H1 (cell line): Measurements from ENCODE around the gene SPOUT1. TPM values are rescaled to one million over a fixed set of nuclear protein-coding genes. Genes with fewer than 3 reads are reported as not detected.

ENCODE experiments used
- ASH2L ChIP-seq: fragments of 200-600, 300-600 bp; sonication (generic); IDR thresholded peaks from one replicate; pipeline ENCODE4 v1.7.1; 2017; ENCODE audit warnings: low read length
- CEBPB ChIP-seq: IDR thresholded peaks from 2 replicates; pipeline ENCODE4 v1.6.1; 2012; ENCODE audit warnings: low read depth, low read length
- CHD2 ChIP-seq: IDR thresholded peaks from 2 replicates; pipeline ENCODE4 v1.6.1; 2012; ENCODE audit warnings: low read length, improper control_type of control experiment
- CREB1 ChIP-seq: IDR thresholded peaks from 2 replicates; pipeline ENCODE4 v1.6.1; 2012; ENCODE audit warnings: inconsistent platforms
- CTCF ChIP-seq, 3 experiments: IDR thresholded peaks; 1 replicate in 2 of 3; 2 replicates in 1 of 3; pipeline versions ENCODE4 v1.5.1 to v1.6.1; 2011; ENCODE audit warnings: low read length in 3 of 3, mild to moderate bottlenecking in 3 of 3, inconsistent platforms in 2 of 3, low read depth in 1 of 3, moderate library complexity in 1 of 3; ENCODE audit not compliant: insufficient read depth in 1 of 3; ENCODE audit errors: control extremely low read depth in 1 of 3
- E2F6 ChIP-seq: IDR thresholded peaks from 2 replicates; pipeline ENCODE4 v1.6.1; 2012; ENCODE audit warnings: inconsistent platforms
- EP300 ChIP-seq, 2 experiments: IDR thresholded peaks; 1 replicate in 1 of 2; 2 replicates in 1 of 2; pipeline ENCODE4 v1.6.1; 2011 to 2012; ENCODE audit warnings: low read depth in 2 of 2, low read length in 2 of 2, mild to moderate bottlenecking in 2 of 2, borderline replicate concordance in 1 of 2, inconsistent platforms in 1 of 2, moderate library complexity in 1 of 2
- FOSL1 ChIP-seq: IDR thresholded peaks from 2 replicates; pipeline ENCODE4 v1.6.1; 2011; ENCODE audit warnings: mild to moderate bottlenecking, low read depth, low read length, moderate library complexity; ENCODE audit not compliant: insufficient read depth
- GABPA ChIP-seq: IDR thresholded peaks from 2 replicates; pipeline ENCODE4 v1.6.1; 2011; ENCODE audit warnings: mild to moderate bottlenecking, low read length, moderate library complexity, borderline replicate concordance; ENCODE audit not compliant: insufficient read depth
- GTF2F1 ChIP-seq: IDR thresholded peaks from 2 replicates; pipeline ENCODE4 v1.6.1; 2012; ENCODE audit warnings: low read depth, low read length, improper control_type of control experiment, borderline replicate concordance
- HDAC2 ChIP-seq, 2 experiments: fragments of 300-600 bp in 1 of 2; sonication (generic) in 1 of 2; IDR thresholded peaks; 2 replicates each; pipeline ENCODE4 v1.6.1; 2011 to 2012; ENCODE audit warnings: low read depth in 2 of 2, low read length in 2 of 2, mild to moderate bottlenecking in 2 of 2, moderate library complexity in 2 of 2, borderline replicate concordance in 1 of 2, inconsistent platforms in 1 of 2
- HDAC6 ChIP-seq: IDR thresholded peaks from one replicate; pipeline ENCODE4 v1.7.1; 2012; ENCODE audit warnings: low read depth, mild to moderate bottlenecking, inconsistent platforms, low read length, moderate library complexity
- KDM4A ChIP-seq: IDR thresholded peaks from one replicate; pipeline ENCODE4 v1.7.1; 2012; ENCODE audit warnings: low read depth, mild to moderate bottlenecking, moderate library complexity, low read length, inconsistent platforms; ENCODE audit not compliant: severe bottlenecking
- MAX ChIP-seq: IDR thresholded peaks from 2 replicates; pipeline ENCODE4 v1.6.1; 2012; ENCODE audit warnings: inconsistent platforms
- NANOG ChIP-seq: IDR thresholded peaks from 2 replicates; pipeline ENCODE4 v1.6.1; 2011; ENCODE audit warnings: low read length, low read depth, mild to moderate bottlenecking, inconsistent platforms; ENCODE audit not compliant: insufficient read depth, poor library complexity, severe bottlenecking
- POLR2AphosphoS5 ChIP-seq: IDR thresholded peaks from 2 replicates; pipeline ENCODE4 v1.6.1; 2011; ENCODE audit warnings: low read depth, low read length
- RFX5 ChIP-seq: IDR thresholded peaks from 2 replicates; pipeline ENCODE4 v1.6.1; 2011; ENCODE audit warnings: low read depth, low read length, improper control_type of control experiment, borderline replicate concordance
- SAP30 ChIP-seq: fragments of 300-600 bp; sonication (generic); IDR thresholded peaks from 2 replicates; pipeline ENCODE4 v1.7.1; 2012; ENCODE audit warnings: low read length, moderate library complexity, mild to moderate bottlenecking, inconsistent platforms; ENCODE audit not compliant: insufficient read depth, insufficient replicate concordance
- SP2 ChIP-seq: IDR thresholded peaks from 2 replicates; pipeline ENCODE4 v1.6.1; 2012; ENCODE audit warnings: mild to moderate bottlenecking, low read length, inconsistent platforms
- polyA plus RNA-seq, 7 experiments: library from polyadenylated mRNA; depleted of rRNA in 3 of 7; stranded (reverse) in 5 of 7; unstranded in 2 of 7; fragments of >200 nt in 5 of 7; fragments of 200-250 nt in 2 of 7; gene quantifications; 1 replicate in 5 of 7; 2 replicates in 1 of 7; 4 replicates in 1 of 7; pipeline versions ENCODE4 v1.2.1 to v1.2.3, GENCODE V29; 2011 to 2013; ENCODE audit warnings: missing spikeins in 2 of 7, mixed read lengths in 2 of 7
- total RNA-seq: library from RNA; stranded (reverse); fragmentation: NEBNext Ultra II Directional; extraction: Animal tissue kit (Norgen Biotek cat#: 25700); gene quantifications from 2 replicates; pipeline ENCODE4 v1.2.1, GENCODE V29; 2021

Gene SPOUT1
- total and polyA plus RNA-seq, 2 of the 8 experiments (the other 6 are each of a cell fraction or from before 2014, with no cell fraction given) = 69.2 to 77.8 TPM

GRCh38 chr9:128786681-128787601, 42.7 kb downstream of the SPOUT1 start, which contains the start of gene TBC1D13 (continued):
- TF ChIP-seq ASH2L (peak; percentile 92), SAP30 (no peak), NANOG (no peak), MAX (peak; percentile 98), CTCF (IDR thresholded peaks at IDR 0.05; ENCODE audit: control extremely low read depth in 1 of 3, insufficient read depth in 1 of 3, low read depth in 1 of 3, low read length in 3 of 3) (no peak), CEBPB (peak; percentile 91), HDAC6 (no peak), FOSL1 (0 out of 2 replicates have a peak, but pooled peaks have one; percentile 56), POLR2AphosphoS5 (no peak), CHD2 (peak; percentile 68), E2F6 (peak; percentile 97), GABPA (peak; percentile 86), HDAC2 (IDR thresholded peaks at IDR 0.05; ENCODE audit: borderline replicate concordance in 1 of 2, low read depth in 2 of 2, low read length in 2 of 2) (peak in 1 of 2 experiments; percentile 76; a peak in 1 of 4 replicates), GTF2F1 (0 out of 2 replicates have a peak, but pooled peaks have one; percentile 61), RFX5 (no peak), EP300 (IDR thresholded peaks at IDR 0.05; ENCODE audit: borderline replicate concordance in 1 of 2, low read depth in 2 of 2, low read length in 2 of 2) (peak in 1 of 2 experiments; percentile 97; a peak in 2 of 3 replicates), SP2 (no peak), KDM4A (peak; percentile 76), CREB1 (peak; percentile 76)
